ENCODE results near the gene HEXIM1. TPM values are rescaled to one million over a fixed set of nuclear protein-coding genes. Genes with fewer than 3 reads are reported as not detected.
A peak's percentile ranks its signal among the peaks of the same experiment; 100 is the strongest.

HEXIM1 gene
- total RNA-seq (88.0 TPM), polyA plus RNA-seq (1 to 10 TPM; 5.9 to 8.0 (median 6.1) TPM)

GRCh38 chr17:45148183-45149036, at the start of gene HEXIM1:
TSS of gene HEXIM1 (plus strand) at chr17:45148475. CDS start at chr17:45149191, 716 bp downstream.
- H3K27ac ChIP-seq (ENCODE audit: insufficient read depth, low read length, poor library complexity, severe bottlenecking): peak within 1 kb of the TSS; percentile 99
- peaks cover 23% of the 10 kb centered on the region for H3K27me3 Mint-ChIP-seq
- no peaks in the 10 kb centered on the region for H3K36me3 Mint-ChIP-seq
- peaks cover 19 to 65% (median 38%) of the 10 kb centered on the region in 4 donors for H3K4me1 Mint-ChIP-seq
- H3K27ac Mint-ChIP-seq: peak within 1 kb of the TSS; percentile 99 to 100 (median 100)
- peak within 1 kb of the TSS; percentile 96 to 100 (median 98) for H3K4me3 Mint-ChIP-seq
- no peaks in the 10 kb centered on the region for H3K36me3 ChIP-seq (ENCODE audit: control insufficient read depth, insufficient read depth, low read length)
- H3K9me3 Mint-ChIP-seq: peaks cover 0 to 5% (median 0%) of the 10 kb centered on the region in 7 donors
- peaks cover 72% of the 10 kb centered on the region for H3K4me1 ChIP-seq (ENCODE audit: control insufficient read depth, insufficient read depth, low read length, poor library complexity, severe bottlenecking)
- DNase-seq (peak; percentile 97 to 100 (median 99)), ATAC-seq (ENCODE audit: low read depth in 2 of 2) (peak; percentile 80 to 84)
- H3K9me3 ChIP-seq (ENCODE audit: control insufficient read depth in 2 of 2, low read length in 2 of 2): no peaks in the 10 kb centered on the region
- peak within 1 kb of the TSS; percentile 99 for H3K4me3 ChIP-seq (ENCODE audit: low read depth, low read length)
- no peaks in the 10 kb centered on the region for H3K27me3 ChIP-seq (ENCODE audit: control insufficient read depth, insufficient read depth, low read length)

GRCh38 chr17:45098869-45099616, 49.2 kb upstream of the HEXIM1 start:
- no peaks in the 10 kb centered on the region for H3K4me1 ChIP-seq (ENCODE audit: control insufficient read depth, insufficient read depth, low read length, poor library complexity, severe bottlenecking)
- Mint-ChIP-seq H3K27me3 (no peaks in the 10 kb centered on the region), H3K4me1 (peaks cover 0 to 7% (median 3%) of the 10 kb centered on the region in 4 donors), H3K27ac (peak overlapping the region in 1 of 3 donors; percentile 51), H3K4me3 (no peak overlapping the region), H3K9me3 (no peaks in the 10 kb centered on the region), H3K36me3 (peaks cover 49% of the 10 kb centered on the region)
- no peaks in the 10 kb centered on the region for H3K9me3 ChIP-seq (ENCODE audit: control insufficient read depth in 2 of 2, low read length in 2 of 2)
- H3K4me3 ChIP-seq (ENCODE audit: low read depth, low read length): no peak overlapping the region
- peak; percentile 68 to 72 for ATAC-seq (ENCODE audit: low read depth in 2 of 2)
- no peak overlapping the region for H3K27ac ChIP-seq (ENCODE audit: insufficient read depth, low read length, poor library complexity, severe bottlenecking)
- no peaks in the 10 kb centered on the region for H3K27me3 ChIP-seq (ENCODE audit: control insufficient read depth, insufficient read depth, low read length)
- peak; percentile 51 to 72 (median 71) for DNase-seq
- H3K36me3 ChIP-seq (ENCODE audit: control insufficient read depth, insufficient read depth, low read length): peaks cover 79% of the 10 kb centered on the region

GRCh38 chr17:45101546-45101882, 46.8 kb upstream of the HEXIM1 start:
- H3K4me3 Mint-ChIP-seq: no peak overlapping the region
- no peak for DNase-seq
- H3K9me3 Mint-ChIP-seq: no peaks in the 10 kb centered on the region
- H3K27ac Mint-ChIP-seq: peak overlapping the region in 1 of 3 donors; percentile 83
- H3K4me1 ChIP-seq (ENCODE audit: control insufficient read depth, insufficient read depth, low read length, poor library complexity, severe bottlenecking): no peaks in the 10 kb centered on the region
- no peak overlapping the region for H3K4me3 ChIP-seq (ENCODE audit: low read depth, low read length)
- H3K27ac ChIP-seq (ENCODE audit: insufficient read depth, low read length, poor library complexity, severe bottlenecking): no peak overlapping the region
- H3K4me1 Mint-ChIP-seq: peaks cover 0 to 7% (median 3%) of the 10 kb centered on the region in 4 donors
- no peaks in the 10 kb centered on the region for H3K27me3 Mint-ChIP-seq
- ATAC-seq (ENCODE audit: low read depth in 2 of 2): no peak
- peaks cover 88% of the 10 kb centered on the region for H3K36me3 ChIP-seq (ENCODE audit: control insufficient read depth, insufficient read depth, low read length)
- no peaks in the 10 kb centered on the region for H3K27me3 ChIP-seq (ENCODE audit: control insufficient read depth, insufficient read depth, low read length)
- H3K9me3 ChIP-seq (ENCODE audit: control insufficient read depth in 2 of 2, low read length in 2 of 2): no peaks in the 10 kb centered on the region
- H3K36me3 Mint-ChIP-seq: peaks cover 40% of the 10 kb centered on the region

GRCh38 chr17:45101883-45102811, 46.1 kb upstream of the HEXIM1 start:
- peak overlapping the region in 2 of 3 donors; percentile 31 to 83 for H3K27ac Mint-ChIP-seq
- no peak for DNase-seq

GRCh38 chr17:45102856-45103255, 45.4 kb upstream of the HEXIM1 start:
- Histone ChIP-seq H3K4me1 (ENCODE audit: control insufficient read depth, insufficient read depth, low read length, poor library complexity, severe bottlenecking) (no peaks in the 10 kb centered on the region), H3K4me3 (ENCODE audit: low read depth, low read length) (no peak overlapping the region), H3K36me3 (ENCODE audit: control insufficient read depth, insufficient read depth, low read length) (peaks cover 89% of the 10 kb centered on the region), H3K9me3 (ENCODE audit: control insufficient read depth in 2 of 2, low read length in 2 of 2) (no peaks in the 10 kb centered on the region), H3K27me3 (ENCODE audit: control insufficient read depth, insufficient read depth, low read length) (no peaks in the 10 kb centered on the region), H3K27ac (ENCODE audit: insufficient read depth, low read length, poor library complexity, severe bottlenecking) (no peak overlapping the region)
- no peak for ATAC-seq (ENCODE audit: low read depth in 2 of 2)
- Mint-ChIP-seq H3K4me3 (no peak overlapping the region), H3K4me1 (peaks cover 0 to 6% (median 3%) of the 10 kb centered on the region in 4 donors), H3K27me3 (no peaks in the 10 kb centered on the region), H3K9me3 (no peaks in the 10 kb centered on the region), H3K27ac (peak overlapping the region in 1 of 3 donors; percentile 31), H3K36me3 (peaks cover 43% of the 10 kb centered on the region)
- no peak for DNase-seq

More at GRCh38 chr17:45101883-45102811, 46.1 kb upstream of the HEXIM1 start:
- H3K36me3 Mint-ChIP-seq: peaks cover 45% of the 10 kb centered on the region
- Histone ChIP-seq H3K4me1 (ENCODE audit: control insufficient read depth, insufficient read depth, low read length, poor library complexity, severe bottlenecking) (no peaks in the 10 kb centered on the region), H3K4me3 (ENCODE audit: low read depth, low read length) (no peak overlapping the region), H3K27ac (ENCODE audit: insufficient read depth, low read length, poor library complexity, severe bottlenecking) (no peak overlapping the region), H3K36me3 (ENCODE audit: control insufficient read depth, insufficient read depth, low read length) (peaks cover 89% of the 10 kb centered on the region), H3K27me3 (ENCODE audit: control insufficient read depth, insufficient read depth, low read length) (no peaks in the 10 kb centered on the region), H3K9me3 (ENCODE audit: control insufficient read depth in 2 of 2, low read length in 2 of 2) (no peaks in the 10 kb centered on the region)
- no peaks in the 10 kb centered on the region for H3K27me3 Mint-ChIP-seq
- peaks cover 0 to 7% (median 3%) of the 10 kb centered on the region in 4 donors for H3K4me1 Mint-ChIP-seq
- ATAC-seq (ENCODE audit: low read depth in 2 of 2): no peak
- H3K9me3 Mint-ChIP-seq: no peaks in the 10 kb centered on the region
- H3K4me3 Mint-ChIP-seq: no peak overlapping the region

GRCh38 chr17:45103269-45103795, 44.9 kb upstream of the HEXIM1 start:
- ATAC-seq (ENCODE audit: low read depth in 2 of 2) (no peak), DNase-seq (no peak)
- no peak overlapping the region for H3K27ac ChIP-seq (ENCODE audit: insufficient read depth, low read length, poor library complexity, severe bottlenecking)
- Mint-ChIP-seq H3K4me1 (peaks cover 0 to 5% (median 2%) of the 10 kb centered on the region in 4 donors), H3K4me3 (no peak overlapping the region), H3K36me3 (peaks cover 38% of the 10 kb centered on the region), H3K27me3 (no peaks in the 10 kb centered on the region), H3K9me3 (no peaks in the 10 kb centered on the region), H3K27ac (no peak overlapping the region)
- peaks cover 89% of the 10 kb centered on the region for H3K36me3 ChIP-seq (ENCODE audit: control insufficient read depth, insufficient read depth, low read length)
- no peaks in the 10 kb centered on the region for H3K9me3 ChIP-seq (ENCODE audit: control insufficient read depth in 2 of 2, low read length in 2 of 2)
- H3K4me3 ChIP-seq (ENCODE audit: low read depth, low read length): no peak overlapping the region
- H3K4me1 ChIP-seq (ENCODE audit: control insufficient read depth, insufficient read depth, low read length, poor library complexity, severe bottlenecking): no peaks in the 10 kb centered on the region
- H3K27me3 ChIP-seq (ENCODE audit: control insufficient read depth, insufficient read depth, low read length): no peaks in the 10 kb centered on the region

- Histone ChIP-seq H3K27ac (ENCODE audit: insufficient read depth, low read length, poor library complexity, severe bottlenecking) (no peak overlapping the region), H3K9me3 (ENCODE audit: control insufficient read depth in 2 of 2, low read length in 2 of 2) (no peaks in the 10 kb centered on the region), H3K4me1 (ENCODE audit: control insufficient read depth, insufficient read depth, low read length, poor library complexity, severe bottlenecking) (no peaks in the 10 kb centered on the region), H3K4me3 (ENCODE audit: low read depth, low read length) (no peak overlapping the region), H3K27me3 (ENCODE audit: control insufficient read depth, insufficient read depth, low read length) (no peaks in the 10 kb centered on the region), H3K36me3 (ENCODE audit: control insufficient read depth, insufficient read depth, low read length) (peaks cover 87% of the 10 kb centered on the region)
- Mint-ChIP-seq H3K27ac (peak overlapping the region in 2 of 3 donors; percentile 59 to 64), H3K4me3 (no peak overlapping the region), H3K27me3 (no peaks in the 10 kb centered on the region), H3K36me3 (peaks cover 33% of the 10 kb centered on the region), H3K9me3 (no peaks in the 10 kb centered on the region), H3K4me1 (peaks cover 0 to 3% (median 0%) of the 10 kb centered on the region in 4 donors)
- DNase-seq (no peak), ATAC-seq (ENCODE audit: low read depth in 2 of 2) (no peak)
Measured at GRCh38 chr17:45104029-45104428, 44.2 kb upstream of the HEXIM1 start.
